Endodermal cell (in vitro differentiated cells): ENCODE data around the gene ABLIM2. TPM values are rescaled to one million over a fixed set of nuclear protein-coding genes. Genes with fewer than 3 reads are reported as not detected.

Experiments used
- DNase-seq: peaks from one replicate; pipeline ENCODE4 v3.0.0-alpha.2; 2017
- H3K27ac ChIP-seq: 2 replicates; pipeline ENCODE4 v1.5.1; 2013; ENCODE audit warnings: mild to moderate bottlenecking, low read depth, low read length, moderate library complexity
- H3K27me3 ChIP-seq: 2 replicates; pipeline ENCODE4 v1.6.1; 2013; ENCODE audit warnings: mild to moderate bottlenecking, low read length, moderate library complexity; ENCODE audit not compliant: insufficient read depth, control insufficient read depth, poor library complexity, severe bottlenecking
- H3K36me3 ChIP-seq: 2 replicates; pipeline ENCODE4 v1.7.0; 2013; ENCODE audit warnings: mild to moderate bottlenecking, low read length, moderate library complexity; ENCODE audit not compliant: control insufficient read depth, insufficient read depth
- H3K4me1 ChIP-seq: one replicate; pipeline ENCODE4 v1.7.0; 2013; ENCODE audit warnings: low read length; ENCODE audit not compliant: control insufficient read depth, insufficient read depth
- H3K4me3 ChIP-seq: 2 replicates; pipeline ENCODE4 v1.5.1; 2013; ENCODE audit warnings: mild to moderate bottlenecking, low read length, moderate library complexity
- H3K9ac ChIP-seq: 2 replicates; pipeline ENCODE4 v1.6.1; 2013; ENCODE audit warnings: mild to moderate bottlenecking, low read length, moderate library complexity; ENCODE audit not compliant: poor library complexity, severe bottlenecking; ENCODE audit errors: extremely low read depth
- H3K9me3 ChIP-seq: 2 replicates; pipeline ENCODE4 v1.6.1; 2013; ENCODE audit warnings: mild to moderate bottlenecking, low read length, moderate library complexity; ENCODE audit not compliant: control insufficient read depth
- H3K27ac Mint-ChIP-seq: 2 replicates; pipeline ENCODE4 v1.8.0; 2020; ENCODE audit warnings: mixed read lengths
- H3K27me3 Mint-ChIP-seq: 2 replicates; pipeline ENCODE4 v1.8.0; 2021; ENCODE audit warnings: mild to moderate bottlenecking, mixed read lengths; ENCODE audit not compliant: insufficient read depth
- H3K36me3 Mint-ChIP-seq: 2 replicates; pipeline ENCODE4 v1.8.0; 2020; ENCODE audit warnings: low read depth, mixed read lengths
- H3K4me1 Mint-ChIP-seq: 2 replicates; pipeline ENCODE4 v1.8.0; 2020; ENCODE audit warnings: mixed read lengths
- H3K4me3 Mint-ChIP-seq: 2 replicates; pipeline ENCODE4 v1.8.0; 2020; ENCODE audit warnings: mild to moderate bottlenecking, moderate library complexity, mixed read lengths
- H3K9me3 Mint-ChIP-seq: 2 replicates; pipeline ENCODE4 v1.8.0; 2020; ENCODE audit warnings: mild to moderate bottlenecking, mixed read lengths
- CTCF ChIP-seq: fragments of 200-600 bp; sonication (generic); conservative IDR thresholded peaks from 2 replicates; pipeline ENCODE4 v1.5.0; 2021; ENCODE audit warnings: antibody characterized with exemption, mild to moderate bottlenecking
- WGBS, 2 experiments: methylation state at CpG; one replicate each; pipeline versions ENCODE4 v1.1.5 to v1.1.7; 2013; ENCODE audit warnings: missing lambda C conversion rate in 2 of 2, mixed read lengths in 1 of 2; ENCODE audit not compliant: insufficient coverage in 1 of 2, insufficient read length in 1 of 2; 5-methylcytosine and 5-hydroxymethylcytosine counted together
- total RNA-seq, 2 donors: library from RNA; stranded (reverse); fragmentation: NEBNext Ultra II Directional in 1 of 2; extraction: Animal tissue kit (Norgen Biotek cat#: 25700) in 1 of 2; gene quantifications; 2 replicates in 1 of 2; 3 replicates in 1 of 2; pipeline ENCODE4 v1.2.1, GENCODE V29; 2021

Gene ABLIM2
- total RNA-seq, 2 donors from 2014 or later, result 0.35 to 1.6 TPM

GRCh38 chr4:7970361-7970946 lies 188.2 kb downstream of the ABLIM2 start:
- no peak overlapping the region for H3K9ac ChIP-seq
- no peaks in the 10 kb centered on the region for H3K36me3 ChIP-seq
- no peak overlapping the region for H3K4me3 Mint-ChIP-seq
- peaks cover 17% of the 10 kb centered on the region for H3K4me1 Mint-ChIP-seq
- H3K4me1 ChIP-seq, result no peaks in the 10 kb centered on the region
- H3K27me3 ChIP-seq, result no peaks in the 10 kb centered on the region
- no peak for DNase-seq
- 81 to 85% methylated on average over 9 to 13 of the region's 13 CpGs for WGBS, 2 experiments
- no peaks in the 10 kb centered on the region for H3K9me3 ChIP-seq
- H3K9me3 Mint-ChIP-seq, result no peaks in the 10 kb centered on the region
- H3K27me3 Mint-ChIP-seq, result no peaks in the 10 kb centered on the region
- TF ChIP-seq CTCF, result no peak
- H3K27ac Mint-ChIP-seq, result peak overlapping the region; percentile 57
- no peak overlapping the region for H3K4me3 ChIP-seq
- H3K36me3 Mint-ChIP-seq, result no peaks in the 10 kb centered on the region
- H3K27ac ChIP-seq, result no peak overlapping the region

- peaks cover 17% of the 10 kb centered on the region for H3K4me1 Mint-ChIP-seq
- 89 to 90% methylated on average over 13 to 16 of the region's 16 CpGs for WGBS, 2 experiments
- no peak overlapping the region for H3K27ac ChIP-seq
Observed at GRCh38 chr4:7968262-7968896, 190.2 kb downstream of the ABLIM2 start.

GRCh38 chr4:7967501-7968261 lies 190.9 kb downstream of the ABLIM2 start:
- no peak overlapping the region for H3K4me3 ChIP-seq
- H3K4me1 ChIP-seq, result no peaks in the 10 kb centered on the region
- no peaks in the 10 kb centered on the region for H3K36me3 ChIP-seq
- H3K27ac Mint-ChIP-seq, result no peak overlapping the region
- H3K9me3 ChIP-seq, result no peaks in the 10 kb centered on the region
- WGBS, 2 experiments, result 91 to 96% methylated on average over 14 to 21 of the region's 21 CpGs
- no peak for DNase-seq
- no peaks in the 10 kb centered on the region for H3K27me3 ChIP-seq
- no peaks in the 10 kb centered on the region for H3K9me3 Mint-ChIP-seq
- no peaks in the 10 kb centered on the region for H3K36me3 Mint-ChIP-seq
- no peak overlapping the region for H3K4me3 Mint-ChIP-seq
- H3K4me1 Mint-ChIP-seq, result peaks cover 17% of the 10 kb centered on the region
- H3K27me3 Mint-ChIP-seq, result no peaks in the 10 kb centered on the region
- TF ChIP-seq CTCF, result no peak
- no peak overlapping the region for H3K27ac ChIP-seq
- H3K9ac ChIP-seq, result no peak overlapping the region

More at GRCh38 chr4:7968262-7968896, 190.2 kb downstream of the ABLIM2 start:
- Mint-ChIP-seq H3K27me3 (no peaks in the 10 kb centered on the region), H3K27ac (no peak overlapping the region), H3K4me3 (no peak overlapping the region), H3K9me3 (no peaks in the 10 kb centered on the region), H3K36me3 (no peaks in the 10 kb centered on the region)
- no peaks in the 10 kb centered on the region for H3K9me3 ChIP-seq
- no peaks in the 10 kb centered on the region for H3K27me3 ChIP-seq
- H3K9ac ChIP-seq, result no peak overlapping the region
- H3K4me1 ChIP-seq, result no peaks in the 10 kb centered on the region
- H3K36me3 ChIP-seq, result no peaks in the 10 kb centered on the region
- no peak for TF ChIP-seq CTCF
- H3K4me3 ChIP-seq, result no peak overlapping the region
- no peak for DNase-seq
